PC-3 (cell line): ENCODE data around the gene VN1R5.

Experiments used
- EZH2 ChIP-seq: fragments of 300-600 bp; sonication (generic); IDR thresholded peaks from one replicate; pipeline ENCODE4 v1.6.1; 2017; ENCODE audit warnings: antibody characterized with exemption, mild to moderate bottlenecking, low read length; ENCODE audit not compliant: unreplicated experiment
- EZH2phosphoT487 ChIP-seq: fragments of 300-600 bp; sonication (generic); IDR thresholded peaks from 2 replicates; pipeline ENCODE4 v1.6.1; 2018; ENCODE audit warnings: mild to moderate bottlenecking, antibody characterized with exemption, low read length, borderline replicate concordance
- TF ChIP-seq, protein P1 (sequence below): fragments of 300-600 bp; sonication (generic); conservative IDR thresholded peaks from 2 replicates; pipeline ENCODE4 v1.5.1; 2017; ENCODE audit warnings: antibody characterized with exemption, low read depth, mild to moderate bottlenecking, low read length

DNA sequence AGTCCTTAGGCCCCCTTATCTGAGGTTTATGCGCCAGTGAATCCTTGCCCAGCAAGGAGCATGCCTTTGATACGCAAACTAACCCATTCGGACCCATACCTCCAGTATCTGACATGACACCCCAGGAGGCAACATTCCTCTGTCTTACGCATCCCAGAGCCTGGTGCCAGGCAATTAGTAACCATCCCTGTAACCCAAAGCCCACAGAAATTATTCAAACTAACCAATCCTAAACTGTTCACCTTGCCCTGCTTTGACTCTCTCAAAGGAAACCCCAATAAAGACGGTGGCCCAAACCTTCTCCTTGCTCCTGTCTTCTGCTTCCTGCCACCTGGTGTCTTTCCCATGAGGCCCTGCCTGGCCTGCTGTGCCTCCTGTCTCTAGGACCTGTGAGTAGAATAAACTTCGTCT lies 39.4 kb downstream of the VN1R5 start:
- TF ChIP-seq, protein P1, sequence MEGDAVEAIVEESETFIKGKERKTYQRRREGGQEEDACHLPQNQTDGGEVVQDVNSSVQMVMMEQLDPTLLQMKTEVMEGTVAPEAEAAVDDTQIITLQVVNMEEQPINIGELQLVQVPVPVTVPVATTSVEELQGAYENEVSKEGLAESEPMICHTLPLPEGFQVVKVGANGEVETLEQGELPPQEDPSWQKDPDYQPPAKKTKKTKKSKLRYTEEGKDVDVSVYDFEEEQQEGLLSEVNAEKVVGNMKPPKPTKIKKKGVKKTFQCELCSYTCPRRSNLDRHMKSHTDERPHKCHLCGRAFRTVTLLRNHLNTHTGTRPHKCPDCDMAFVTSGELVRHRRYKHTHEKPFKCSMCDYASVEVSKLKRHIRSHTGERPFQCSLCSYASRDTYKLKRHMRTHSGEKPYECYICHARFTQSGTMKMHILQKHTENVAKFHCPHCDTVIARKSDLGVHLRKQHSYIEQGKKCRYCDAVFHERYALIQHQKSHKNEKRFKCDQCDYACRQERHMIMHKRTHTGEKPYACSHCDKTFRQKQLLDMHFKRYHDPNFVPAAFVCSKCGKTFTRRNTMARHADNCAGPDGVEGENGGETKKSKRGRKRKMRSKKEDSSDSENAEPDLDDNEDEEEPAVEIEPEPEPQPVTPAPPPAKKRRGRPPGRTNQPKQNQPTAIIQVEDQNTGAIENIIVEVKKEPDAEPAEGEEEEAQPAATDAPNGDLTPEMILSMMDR: no peak
- TF ChIP-seq EZH2 (no peak), EZH2phosphoT487 (no peak)
